Measurements from ENCODE around the gene SUPT4H1.

The SUPT4H1 gene

DNA sequence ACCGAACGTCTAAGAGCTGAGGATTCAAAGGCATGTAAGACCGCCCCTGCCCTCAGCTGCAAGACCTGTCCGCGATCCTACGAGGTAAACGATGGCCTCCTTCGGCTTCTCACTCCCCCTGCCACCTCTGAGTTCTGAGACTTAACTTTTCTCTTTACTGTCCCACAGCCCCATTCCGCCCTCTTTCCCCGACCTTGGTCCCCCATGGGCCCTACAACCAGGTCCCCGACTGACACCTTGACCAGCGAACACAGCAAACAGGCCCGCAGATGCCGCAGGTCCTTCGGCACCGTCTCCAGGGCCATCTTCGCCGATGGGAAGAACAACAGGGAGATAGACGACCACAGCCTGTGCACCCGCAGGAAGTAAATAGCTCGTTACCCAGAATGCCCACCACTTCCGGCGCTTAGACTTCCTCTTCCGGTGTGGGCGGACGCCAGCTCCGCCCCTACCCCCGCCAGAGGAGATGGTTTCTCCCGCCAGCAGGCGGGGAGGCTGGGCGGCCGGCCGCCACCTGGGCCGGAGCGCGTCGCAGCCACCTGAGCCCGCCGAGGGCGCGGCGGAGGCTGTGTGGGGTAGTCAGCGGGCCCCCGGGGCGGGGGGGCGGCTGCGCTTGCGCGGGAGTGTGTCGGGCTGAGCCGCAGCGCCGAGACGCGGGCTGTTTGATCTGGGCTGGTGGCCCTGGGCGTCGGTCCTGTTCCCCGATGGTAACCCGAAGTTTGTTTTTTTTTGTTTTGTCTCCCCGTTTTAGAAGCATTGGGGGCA, at the start of gene SUPT4H1:
SUPT4H1 (minus strand) TSS at position 371 of the 765 bp plus-strand sequence; CDS start at position 305, 66 bp downstream.
- TF ChIP-seq TEAD4 (IDR thresholded peaks at IDR 0.05) (no peak), CREB1 (IDR thresholded peaks at IDR 0.05; ENCODE audit: low read depth) (peak; percentile 13; the same call in 1 of the 2 replicates), RAD21 (IDR thresholded peaks at IDR 0.05; ENCODE audit: low read depth) (peak; percentile 20; the same call in 1 of the 2 replicates), YY1 (IDR thresholded peaks at IDR 0.05; ENCODE audit: low read depth) (no peak; the same call in 1 of the 2 replicates), EGR1 (IDR thresholded peaks at IDR 0.05) (peak; percentile 60), TAF1 (IDR thresholded peaks at IDR 0.05; ENCODE audit: low read depth) (peak; percentile 64), FOXM1 (IDR thresholded peaks at IDR 0.05; ENCODE audit: borderline replicate concordance, low read depth) (no peak), TCF12 (IDR thresholded peaks at IDR 0.05; ENCODE audit: low read depth) (peak; percentile 72), ZBTB7A (IDR thresholded peaks at IDR 0.05; ENCODE audit: low read depth) (no peak), EP300 (IDR thresholded peaks at IDR 0.05; ENCODE audit: borderline replicate concordance) (peak; percentile 46; the same call in 1 of the 2 replicates), NFIC (IDR thresholded peaks at IDR 0.05) (no peak)
- TF ChIP-seq, protein P1, sequence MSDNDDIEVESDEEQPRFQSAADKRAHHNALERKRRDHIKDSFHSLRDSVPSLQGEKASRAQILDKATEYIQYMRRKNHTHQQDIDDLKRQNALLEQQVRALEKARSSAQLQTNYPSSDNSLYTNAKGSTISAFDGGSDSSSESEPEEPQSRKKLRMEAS (IDR thresholded peaks at IDR 0.05), result peak; percentile 62
- TF ChIP-seq, protein P2, sequence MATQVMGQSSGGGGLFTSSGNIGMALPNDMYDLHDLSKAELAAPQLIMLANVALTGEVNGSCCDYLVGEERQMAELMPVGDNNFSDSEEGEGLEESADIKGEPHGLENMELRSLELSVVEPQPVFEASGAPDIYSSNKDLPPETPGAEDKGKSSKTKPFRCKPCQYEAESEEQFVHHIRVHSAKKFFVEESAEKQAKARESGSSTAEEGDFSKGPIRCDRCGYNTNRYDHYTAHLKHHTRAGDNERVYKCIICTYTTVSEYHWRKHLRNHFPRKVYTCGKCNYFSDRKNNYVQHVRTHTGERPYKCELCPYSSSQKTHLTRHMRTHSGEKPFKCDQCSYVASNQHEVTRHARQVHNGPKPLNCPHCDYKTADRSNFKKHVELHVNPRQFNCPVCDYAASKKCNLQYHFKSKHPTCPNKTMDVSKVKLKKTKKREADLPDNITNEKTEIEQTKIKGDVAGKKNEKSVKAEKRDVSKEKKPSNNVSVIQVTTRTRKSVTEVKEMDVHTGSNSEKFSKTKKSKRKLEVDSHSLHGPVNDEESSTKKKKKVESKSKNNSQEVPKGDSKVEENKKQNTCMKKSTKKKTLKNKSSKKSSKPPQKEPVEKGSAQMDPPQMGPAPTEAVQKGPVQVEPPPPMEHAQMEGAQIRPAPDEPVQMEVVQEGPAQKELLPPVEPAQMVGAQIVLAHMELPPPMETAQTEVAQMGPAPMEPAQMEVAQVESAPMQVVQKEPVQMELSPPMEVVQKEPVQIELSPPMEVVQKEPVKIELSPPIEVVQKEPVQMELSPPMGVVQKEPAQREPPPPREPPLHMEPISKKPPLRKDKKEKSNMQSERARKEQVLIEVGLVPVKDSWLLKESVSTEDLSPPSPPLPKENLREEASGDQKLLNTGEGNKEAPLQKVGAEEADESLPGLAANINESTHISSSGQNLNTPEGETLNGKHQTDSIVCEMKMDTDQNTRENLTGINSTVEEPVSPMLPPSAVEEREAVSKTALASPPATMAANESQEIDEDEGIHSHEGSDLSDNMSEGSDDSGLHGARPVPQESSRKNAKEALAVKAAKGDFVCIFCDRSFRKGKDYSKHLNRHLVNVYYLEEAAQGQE (IDR thresholded peaks at IDR 0.05; ENCODE audit: low read depth), result no peak

DNA sequence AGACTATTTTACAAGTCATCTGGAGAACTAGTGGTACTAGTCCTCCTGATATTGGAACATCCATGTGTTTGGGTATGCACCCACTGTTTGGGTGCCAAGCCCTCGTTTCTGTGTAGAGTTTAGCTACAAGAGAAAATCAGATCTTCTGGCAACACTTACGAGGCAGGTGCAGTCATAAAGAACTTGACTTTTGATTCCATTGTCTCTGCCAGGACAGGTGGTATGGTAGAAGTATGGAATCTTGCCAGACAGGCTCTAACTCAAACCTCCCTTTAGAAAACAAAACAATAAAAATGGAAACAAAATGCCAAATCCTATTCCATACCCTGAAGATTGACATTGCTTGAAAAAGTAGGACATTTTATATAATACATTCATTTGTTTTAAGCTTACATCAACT, 49.3 kb upstream of the SUPT4H1 start:
- TF ChIP-seq, protein P2 (IDR thresholded peaks at IDR 0.05; ENCODE audit: low read depth), result no peak
- TF ChIP-seq NFIC (IDR thresholded peaks at IDR 0.05), result peak; percentile 67
- peak; percentile 72 for TF ChIP-seq TCF12 (IDR thresholded peaks at IDR 0.05; ENCODE audit: low read depth)
- TF ChIP-seq TEAD4 (IDR thresholded peaks at IDR 0.05), result no peak

DNA sequence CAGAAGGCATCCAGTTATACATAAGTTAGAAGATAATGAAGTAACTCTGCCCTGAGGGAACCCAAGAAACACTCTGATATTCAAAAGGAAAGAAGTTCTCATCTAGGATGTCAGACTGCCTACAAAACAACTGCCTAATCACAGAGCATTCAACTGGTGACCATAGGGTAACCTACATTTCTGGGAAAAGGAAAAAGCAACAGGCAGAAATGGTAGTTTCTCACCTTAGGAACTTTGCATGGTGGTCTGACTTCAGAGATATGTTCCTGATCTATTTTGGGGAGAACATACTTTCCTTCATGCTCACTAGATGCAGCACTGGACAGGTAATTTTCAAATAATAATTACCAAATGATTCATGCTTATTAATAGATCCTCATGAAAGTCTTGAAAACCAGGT, 48.8 kb upstream of the SUPT4H1 start:
- TF ChIP-seq, protein P2 (IDR thresholded peaks at IDR 0.05; ENCODE audit: low read depth), result no peak
- TF ChIP-seq CREB1 (IDR thresholded peaks at IDR 0.05; ENCODE audit: low read depth) (no peak), EGR1 (IDR thresholded peaks at IDR 0.05) (no peak)
- TF ChIP-seq, protein P1 (IDR thresholded peaks at IDR 0.05), result no peak

- no peak for TF ChIP-seq YY1 (IDR thresholded peaks at IDR 0.05; ENCODE audit: low read depth)
- TF ChIP-seq ZBTB7A (IDR thresholded peaks at IDR 0.05; ENCODE audit: low read depth), result no peak
These were observed 48.0 kb upstream of the SUPT4H1 start for GRCh38 chr17:58399974-58400373.

- no peak for TF ChIP-seq NFIC (IDR thresholded peaks at IDR 0.05)
- no peak for TF ChIP-seq USF1 (IDR thresholded peaks at IDR 0.05)
- TF ChIP-seq RAD21 (IDR thresholded peaks at IDR 0.05; ENCODE audit: low read depth), result no peak
- TF ChIP-seq, protein P2 (IDR thresholded peaks at IDR 0.05; ENCODE audit: low read depth), result no peak
- TF ChIP-seq EP300 (IDR thresholded peaks at IDR 0.05; ENCODE audit: borderline replicate concordance), result no peak
- no peak for TF ChIP-seq ZBTB7A (IDR thresholded peaks at IDR 0.05; ENCODE audit: low read depth)
- TF ChIP-seq CREB1 (IDR thresholded peaks at IDR 0.05; ENCODE audit: low read depth), result no peak
These were observed 46.7 kb upstream of the SUPT4H1 start for GRCh38 chr17:58398574-58399266.

Measured in Ishikawa (cell line).